Measurements from ENCODE around the gene ARHGAP26. TPM values are rescaled to one million over a fixed set of nuclear protein-coding genes. Genes with fewer than 3 reads are reported as not detected.
"Not testable (repeated sequence)": the region's sequence is repeated elsewhere in the genome, so short reads cannot be mapped to it uniquely, and the experiment has no call there.

Gene ARHGAP26
- total RNA-seq, 1 experiment from 2014 or later = 54.3 TPM

- no TSS peak for BruUV-seq (replicated peaks)
- no peak for DNase-seq (ENCODE audit: unreplicated experiment)
- Mint-ChIP-seq H3K27ac (ENCODE audit: low read depth, unreplicated experiment) (no peak overlapping the region), H3K9me3 (ENCODE audit: unreplicated experiment) (no peaks in the 10 kb centered on the region), H3K36me3 (ENCODE audit: insufficient read depth, unreplicated experiment) (no peaks in the 10 kb centered on the region), H3K4me3 (ENCODE audit: unreplicated experiment) (no peak overlapping the region), H3K27me3 (ENCODE audit: insufficient read depth, unreplicated experiment) (no peaks in the 10 kb centered on the region), H3K4me1 (ENCODE audit: insufficient read depth, unreplicated experiment) (no peaks in the 10 kb centered on the region)
- ChIA-PET POLR2A (interaction anchor here (0.7 to 2.4 kb wide), 3 partner anchors 12 to 284 kb away, joined by 4 to 9 read pairs (median 6); no protein-coding TSS in a partner anchor), CTCF (interaction anchor here (0.9 to 2.8 kb wide), 5 partner anchors 9 to 84 kb away, joined by 3 to 10 read pairs (median 5); no protein-coding TSS in a partner anchor)
- no peak for TF ChIP-seq CTCF (IDR thresholded peaks at IDR 0.05; ENCODE audit: unreplicated experiment)
- intact Hi-C loops (cut with micrococcal nuclease) = no loop called here
Observed at GRCh38 chr5:143116814-143117213, 346.6 kb downstream of the ARHGAP26 start.

GRCh38 chr5:143117821-143118220 is 347.6 kb downstream of the ARHGAP26 start:
- Mint-ChIP-seq H3K27ac (ENCODE audit: low read depth, unreplicated experiment) (no peak overlapping the region), H3K4me1 (ENCODE audit: insufficient read depth, unreplicated experiment) (no peaks in the 10 kb centered on the region), H3K27me3 (ENCODE audit: insufficient read depth, unreplicated experiment) (no peaks in the 10 kb centered on the region), H3K4me3 (ENCODE audit: unreplicated experiment) (no peak overlapping the region), H3K36me3 (ENCODE audit: insufficient read depth, unreplicated experiment) (no peaks in the 10 kb centered on the region), H3K9me3 (ENCODE audit: unreplicated experiment) (no peaks in the 10 kb centered on the region)
- CTCF ChIA-PET = interaction anchor here (0.6 to 2.8 kb wide), 11 partner anchors 7 to 1932 kb away, joined by 3 to 10 read pairs (median 4); no protein-coding TSS in a partner anchor
- no peak for DNase-seq (ENCODE audit: unreplicated experiment)
- BruUV-seq (replicated peaks) = no TSS peak
- no peak for TF ChIP-seq CTCF (IDR thresholded peaks at IDR 0.05; ENCODE audit: unreplicated experiment)
- POLR2A ChIA-PET = interaction anchor here (1.1 to 2.4 kb wide), 3 partner anchors 11 to 17 kb away, joined by 6 to 9 read pairs (median 7); no protein-coding TSS in a partner anchor
- intact Hi-C loops (cut with micrococcal nuclease) = no loop called here

- no peaks in the 10 kb centered on the region for H3K36me3 Mint-ChIP-seq (ENCODE audit: insufficient read depth, unreplicated experiment)
- ChIA-PET CTCF (interaction anchor here (0.6 to 2.8 kb wide), 11 partner anchors 8 to 1932 kb away, joined by 3 to 10 read pairs (median 4); no protein-coding TSS in a partner anchor), POLR2A (interaction anchor here (1.1 to 2.0 kb wide), 3 partner anchors 10 to 17 kb away, joined by 5 to 7 read pairs (median 6); no protein-coding TSS in a partner anchor)
- no TSS peak for BruUV-seq (replicated peaks)
- H3K9me3 Mint-ChIP-seq (ENCODE audit: unreplicated experiment) = no peaks in the 10 kb centered on the region
- H3K27ac Mint-ChIP-seq (ENCODE audit: low read depth, unreplicated experiment) = no peak overlapping the region
- no peak for DNase-seq (ENCODE audit: unreplicated experiment)
- intact Hi-C loops (cut with micrococcal nuclease) = no loop called here
- no peak for TF ChIP-seq CTCF (IDR thresholded peaks at IDR 0.05; ENCODE audit: unreplicated experiment)
- H3K27me3 Mint-ChIP-seq (ENCODE audit: insufficient read depth, unreplicated experiment) = no peaks in the 10 kb centered on the region
- no peak overlapping the region for H3K4me3 Mint-ChIP-seq (ENCODE audit: unreplicated experiment)
- no peaks in the 10 kb centered on the region for H3K4me1 Mint-ChIP-seq (ENCODE audit: insufficient read depth, unreplicated experiment)
Observed at GRCh38 chr5:143118222-143118621, 348.0 kb downstream of the ARHGAP26 start.

- ChIA-PET POLR2A (interaction anchor here (1.3 to 2.0 kb wide), 3 partner anchors 9 to 24 kb away, joined by 4 to 7 read pairs (median 5); no protein-coding TSS in a partner anchor), CTCF (interaction anchor here (0.6 to 2.8 kb wide), 7 partner anchors 11 to 810 kb away, joined by 3 to 10 read pairs (median 4); no protein-coding TSS in a partner anchor)
- BruUV-seq (replicated peaks); H3K36me3 Mint-ChIP-seq (ENCODE audit: insufficient read depth, unreplicated experiment); H3K4me1 Mint-ChIP-seq (ENCODE audit: insufficient read depth, unreplicated experiment); DNase-seq (ENCODE audit: unreplicated experiment); H3K9me3 Mint-ChIP-seq (ENCODE audit: unreplicated experiment); H3K4me3 Mint-ChIP-seq (ENCODE audit: unreplicated experiment); intact Hi-C loops (cut with micrococcal nuclease); H3K27me3 Mint-ChIP-seq (ENCODE audit: insufficient read depth, unreplicated experiment); H3K27ac Mint-ChIP-seq (ENCODE audit: low read depth, unreplicated experiment): not testable (repeated sequence)
Observed at GRCh38 chr5:143118818-143119217, 348.6 kb downstream of the ARHGAP26 start.

All from MCF 10A (cell line).